Measurements from ENCODE around the gene PTRH1.

The PTRH1 gene

DNA sequence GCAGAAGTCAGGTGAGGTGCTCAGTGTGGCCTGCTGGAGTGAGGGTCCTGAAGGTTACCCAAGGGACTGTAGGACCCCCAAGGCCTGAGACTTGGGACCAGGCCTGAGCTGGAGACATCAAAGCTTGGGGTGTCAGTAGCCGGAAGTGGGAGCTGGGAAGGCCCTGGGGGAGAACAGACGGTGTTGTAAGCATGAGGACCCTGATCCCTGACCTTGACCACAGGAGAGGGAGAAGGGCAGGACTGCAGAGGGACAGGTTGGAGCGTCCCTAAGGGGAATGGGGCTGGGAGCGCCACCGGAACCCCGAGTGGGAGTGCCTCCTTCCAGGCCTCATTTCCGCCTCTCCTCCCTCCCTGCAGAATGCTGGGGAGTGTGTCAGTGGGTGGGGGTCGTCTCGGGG lies 949 bp upstream of the PTRH1 start:
- no peak for DNase-seq

DNA sequence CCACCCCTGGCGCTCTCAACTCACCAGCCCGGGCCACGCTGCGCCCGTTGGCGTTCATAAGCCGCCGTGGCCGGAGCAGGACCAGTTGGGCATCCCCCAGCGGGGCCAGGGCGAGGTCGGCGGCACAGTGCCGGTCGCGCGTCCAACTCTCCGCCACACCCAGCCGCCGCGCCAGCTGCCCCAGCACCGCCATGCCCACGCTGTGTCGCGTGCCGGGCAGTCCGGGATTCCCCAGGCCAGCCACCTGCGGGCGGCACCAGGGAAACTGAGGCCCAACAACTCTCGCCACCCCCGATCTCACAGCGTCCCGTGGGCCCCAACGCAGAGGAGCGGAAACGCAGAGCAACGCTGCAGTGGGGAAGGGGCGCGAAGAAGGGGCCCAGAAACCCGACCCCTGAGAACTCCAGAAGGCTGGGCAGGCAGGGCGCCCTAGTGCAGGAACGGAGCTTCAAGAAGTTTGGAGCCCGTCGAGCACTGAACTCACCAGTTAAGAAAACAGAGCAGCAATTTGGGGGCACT lies 453 bp downstream of the PTRH1 start:
- DNase-seq, result peak; percentile 34

DNA sequence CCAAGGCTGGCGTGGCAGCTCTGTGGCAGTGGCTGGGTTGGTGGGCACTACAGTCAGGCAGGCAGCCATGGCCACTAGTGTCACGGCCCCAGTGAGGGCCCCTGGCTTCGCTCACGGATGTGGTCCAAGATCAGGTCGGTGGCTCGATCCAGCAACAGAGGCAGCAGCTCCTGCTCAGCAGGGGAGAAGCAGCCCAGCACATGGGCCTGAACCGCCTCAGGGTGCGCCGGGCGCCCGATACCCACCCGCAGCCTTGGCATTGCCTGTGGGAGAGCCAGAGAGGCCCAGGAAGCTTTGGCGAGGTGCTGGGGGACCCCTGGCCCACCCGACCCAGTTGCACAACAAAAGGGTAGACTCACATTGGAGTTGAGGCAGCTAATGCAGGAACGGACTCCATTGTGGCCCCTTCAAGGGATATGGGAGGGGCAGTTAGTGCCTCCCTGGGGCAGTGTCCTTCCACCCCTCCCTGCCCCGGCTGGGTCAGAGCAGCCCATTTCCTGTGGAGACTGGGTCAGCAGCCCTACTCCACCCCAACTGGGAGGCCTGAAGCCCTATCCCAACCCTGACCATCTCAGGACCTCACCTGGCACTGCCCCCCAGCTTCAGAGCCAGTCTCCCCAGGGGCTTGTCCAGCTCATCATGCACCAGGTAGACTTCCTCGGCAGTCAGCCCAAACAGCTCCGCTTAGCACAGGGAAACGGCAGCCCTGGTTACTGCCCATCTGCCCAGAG lies 1.3 kb downstream of the PTRH1 start:
- no peak for DNase-seq

DNA sequence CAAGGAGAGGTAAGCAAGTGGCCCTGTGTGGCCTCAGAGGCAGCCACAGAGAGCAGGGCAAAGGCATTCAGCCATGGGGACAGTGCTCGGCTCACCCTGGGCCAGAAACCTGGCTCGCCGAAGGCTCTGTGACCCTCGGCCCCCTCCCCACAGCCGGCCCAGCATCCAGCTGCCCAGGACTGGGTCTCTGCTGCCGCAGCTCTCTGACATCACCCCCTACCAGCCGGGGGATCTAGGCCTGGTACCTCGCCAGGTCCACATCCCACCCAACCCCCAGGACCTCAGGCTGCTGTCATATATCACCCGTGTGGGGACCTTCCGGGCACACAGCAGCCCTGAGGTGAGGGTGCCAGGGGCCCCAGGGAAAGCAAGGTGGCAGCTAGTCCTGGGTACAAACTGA lies 2.6 kb downstream of the PTRH1 start:
- DNase-seq, result no peak

DNA sequence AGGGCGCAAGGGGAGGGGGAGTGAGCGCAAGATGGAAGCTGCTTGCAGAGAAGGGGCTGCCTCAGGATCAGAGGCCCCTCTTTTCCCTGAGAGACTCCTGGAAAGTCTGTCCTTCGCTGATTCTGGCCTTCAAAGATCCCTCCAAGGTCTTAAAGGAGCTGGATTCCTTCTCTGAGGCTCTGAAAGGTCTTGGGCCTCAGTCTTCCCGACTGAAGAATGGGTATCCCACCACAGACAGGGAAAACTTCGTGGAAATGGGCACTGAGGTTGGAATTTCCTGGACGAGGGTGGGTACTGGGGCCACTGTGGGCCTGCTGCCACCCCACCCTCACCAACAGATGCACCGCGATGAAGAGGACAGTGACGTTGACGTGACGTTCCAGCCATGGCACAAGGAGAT lies 3.1 kb downstream of the PTRH1 start:
- no peak for DNase-seq

DNA sequence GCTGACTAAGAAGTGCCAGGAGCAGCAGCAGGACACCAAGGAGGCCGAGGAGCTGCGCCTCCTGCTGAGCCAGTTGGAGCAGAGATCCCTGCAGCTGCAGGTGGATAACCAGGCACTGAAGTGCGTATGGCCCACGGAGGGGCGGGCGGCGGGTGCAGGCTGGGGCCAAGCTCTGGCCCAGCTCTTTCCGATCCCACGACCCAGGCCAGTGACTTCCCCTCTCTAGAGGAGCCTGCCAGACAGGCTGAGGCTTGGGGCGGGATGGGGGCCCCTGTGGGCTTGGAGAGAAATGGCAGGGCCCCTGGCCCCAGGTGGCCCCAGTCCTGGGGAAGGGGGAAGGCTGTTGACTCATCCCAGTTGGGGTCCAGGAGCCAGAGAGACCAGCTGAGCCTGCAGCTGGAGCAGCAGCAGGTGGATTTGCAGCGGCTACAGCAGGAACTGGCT lies 3.6 kb downstream of the PTRH1 start:
- no peak for DNase-seq

DNA sequence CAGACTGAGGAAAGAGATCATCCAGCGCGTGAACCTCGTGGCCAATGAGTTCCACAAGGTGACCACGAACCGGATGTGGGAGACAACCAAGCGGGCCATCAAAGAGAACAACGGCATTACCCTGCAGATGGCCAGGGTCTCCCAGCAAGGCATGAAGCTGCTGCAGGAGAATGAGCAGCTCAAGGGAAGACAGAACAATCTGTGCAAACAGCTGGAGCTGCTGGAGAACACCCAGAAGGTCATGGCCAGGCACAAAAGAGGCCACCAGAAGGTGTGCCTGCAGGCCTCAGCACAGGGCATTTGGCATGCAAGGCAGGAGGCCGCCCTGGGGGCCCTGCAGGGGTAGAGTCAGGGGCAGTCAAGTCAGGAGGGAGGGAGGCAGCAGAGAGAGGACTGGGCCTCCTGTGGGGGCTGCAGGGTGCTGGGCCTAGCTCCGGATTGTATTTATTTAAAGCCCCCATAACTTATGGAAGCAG lies 4.2 kb downstream of the PTRH1 start:
- no peak for DNase-seq

DNA sequence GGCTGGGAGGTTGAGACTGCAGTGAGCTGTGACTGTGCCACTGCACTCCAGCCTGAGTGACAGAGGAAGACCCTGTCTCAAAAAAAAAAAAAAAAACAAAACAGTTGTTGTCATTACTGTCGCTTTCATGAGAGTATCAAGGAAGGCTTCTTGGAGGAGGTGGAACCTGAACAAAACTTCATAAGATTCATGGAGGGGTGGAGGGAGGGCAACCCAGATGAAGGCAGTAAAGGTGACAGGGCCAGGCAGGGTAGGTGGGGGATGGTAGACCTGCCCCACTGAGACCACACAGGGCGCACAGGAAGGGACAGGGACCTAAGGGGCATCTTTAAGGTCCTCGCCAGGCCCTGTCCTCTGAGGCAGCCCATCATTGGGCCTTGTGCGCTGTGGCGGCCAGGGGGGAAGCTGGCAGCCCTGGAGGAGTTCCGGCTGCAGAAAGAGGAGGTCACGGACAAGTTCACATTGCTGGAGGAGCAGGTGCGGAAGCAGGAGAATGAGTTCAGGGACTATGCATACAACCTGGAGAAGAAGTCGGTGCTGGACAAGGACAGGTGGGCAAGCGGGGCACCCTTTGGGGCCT lies 5.2 kb downstream of the PTRH1 start:
- no peak for DNase-seq

DNA sequence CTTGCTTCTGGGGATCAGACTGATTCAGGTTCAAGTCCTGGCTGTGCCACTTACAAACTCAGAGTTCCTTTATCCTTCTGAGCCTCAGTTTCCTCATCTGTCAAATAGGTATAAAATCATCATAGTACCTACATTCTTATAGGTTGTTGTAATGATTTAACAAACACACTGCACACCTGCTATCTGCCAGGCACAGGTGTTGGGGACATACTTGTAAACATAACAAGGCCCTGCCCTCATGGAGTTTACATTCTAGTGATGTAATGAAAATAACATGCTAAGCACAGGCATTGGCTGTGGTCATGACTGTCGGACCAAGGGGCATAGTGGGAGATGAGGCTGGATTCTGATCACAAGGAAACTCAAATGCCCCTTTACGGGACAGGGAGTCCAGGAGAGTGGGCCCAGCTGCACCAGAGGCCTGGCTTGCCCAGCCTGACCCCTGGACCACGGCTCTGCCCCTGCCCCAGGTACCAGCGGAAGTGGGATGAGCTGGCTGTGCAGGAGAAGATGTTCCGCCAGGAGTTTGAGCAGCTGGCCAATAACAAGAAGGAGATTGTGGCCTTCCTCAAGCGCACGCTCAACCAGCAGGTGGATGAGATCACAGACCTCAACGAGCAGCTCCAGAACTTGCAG lies 6.4 kb downstream of the PTRH1 start:
- no peak for DNase-seq

DNA sequence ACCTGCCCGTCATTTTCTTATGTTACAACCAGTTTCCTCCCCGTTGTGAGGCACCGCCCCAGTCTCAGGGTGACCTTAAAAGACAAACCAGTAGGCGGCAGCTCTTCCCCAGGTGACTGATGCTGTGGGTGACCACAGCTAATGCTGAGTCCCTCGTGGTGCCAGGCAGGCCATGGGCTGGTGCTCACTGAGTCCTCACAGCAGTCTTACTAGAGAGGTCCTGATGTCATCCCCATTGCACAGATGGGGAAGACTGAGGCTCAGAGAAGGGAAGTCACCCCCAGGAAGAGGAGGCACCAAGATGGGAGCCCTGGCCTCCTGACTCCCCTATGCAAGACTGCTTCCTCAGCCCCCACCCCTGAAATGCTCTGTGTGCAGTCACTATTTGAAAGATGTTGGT lies 7.7 kb downstream of the PTRH1 start:
- peak; percentile 35 for DNase-seq

DNA sequence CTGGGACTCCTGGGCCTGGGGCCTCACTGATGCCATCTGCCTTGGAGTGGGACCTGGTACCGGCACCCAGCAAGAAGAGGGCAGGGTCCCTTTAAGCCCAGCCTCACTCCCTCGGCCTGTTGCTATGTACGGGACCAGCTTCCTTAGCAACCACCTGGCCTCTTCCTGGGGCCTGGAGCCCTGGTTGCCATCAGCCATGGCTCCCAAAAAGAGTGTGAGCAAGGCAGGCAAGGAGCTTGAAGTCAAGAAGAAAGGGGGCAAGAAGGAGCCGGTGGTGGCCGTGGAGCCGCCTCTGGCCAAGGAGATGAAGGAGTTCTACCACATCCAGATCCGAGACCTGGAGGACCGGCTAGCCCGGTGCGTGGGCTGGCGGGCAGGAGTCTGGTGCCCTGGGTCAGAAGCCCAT lies 8.6 kb downstream of the PTRH1 start, which contains the start of gene CFAP157:
TSS of gene CFAP157 (plus strand) at position 153 of the 406 bp plus-strand sequence. CDS start at position 197, 44 bp downstream.
- no peak for DNase-seq

DNA sequence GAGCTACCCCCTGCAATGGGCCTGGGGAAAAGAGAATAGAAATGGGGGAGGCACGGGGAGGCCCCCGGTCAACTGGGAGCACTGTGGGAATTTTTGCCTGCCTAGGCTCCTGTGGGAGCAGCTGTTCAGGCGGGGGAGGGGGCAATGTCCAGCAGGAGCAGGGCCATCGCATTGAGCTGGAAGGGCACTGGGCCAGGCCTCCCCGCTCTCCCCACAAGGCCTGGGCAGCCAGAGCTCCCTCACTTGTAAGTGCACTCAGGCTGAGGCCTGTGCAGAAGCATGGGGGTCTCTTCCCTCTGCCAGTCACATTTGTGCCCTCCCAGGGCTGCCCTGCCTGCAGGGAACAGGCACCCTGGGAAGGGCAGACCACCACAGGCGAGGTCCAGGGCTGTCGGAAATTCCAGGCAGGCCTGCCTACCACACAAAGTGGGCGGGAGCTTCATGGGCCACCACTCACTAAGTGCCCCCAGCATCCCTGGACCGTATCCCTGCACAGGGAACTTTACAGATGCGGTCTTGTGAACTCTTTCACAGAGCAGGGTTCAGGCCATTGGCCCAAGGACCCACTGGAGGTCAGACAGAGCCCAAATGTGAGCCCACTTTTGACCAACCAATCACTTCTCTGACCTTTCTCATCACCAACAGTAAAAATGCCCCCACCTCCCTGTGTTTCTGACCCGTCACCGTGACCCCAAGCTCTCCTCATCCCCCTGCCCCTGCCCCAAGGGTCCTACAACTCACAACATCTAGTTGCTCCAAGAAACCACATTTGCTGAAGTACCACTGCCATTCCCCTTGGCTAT lies 9.7 kb downstream of the PTRH1 start:
- DNase-seq, result no peak

DNA sequence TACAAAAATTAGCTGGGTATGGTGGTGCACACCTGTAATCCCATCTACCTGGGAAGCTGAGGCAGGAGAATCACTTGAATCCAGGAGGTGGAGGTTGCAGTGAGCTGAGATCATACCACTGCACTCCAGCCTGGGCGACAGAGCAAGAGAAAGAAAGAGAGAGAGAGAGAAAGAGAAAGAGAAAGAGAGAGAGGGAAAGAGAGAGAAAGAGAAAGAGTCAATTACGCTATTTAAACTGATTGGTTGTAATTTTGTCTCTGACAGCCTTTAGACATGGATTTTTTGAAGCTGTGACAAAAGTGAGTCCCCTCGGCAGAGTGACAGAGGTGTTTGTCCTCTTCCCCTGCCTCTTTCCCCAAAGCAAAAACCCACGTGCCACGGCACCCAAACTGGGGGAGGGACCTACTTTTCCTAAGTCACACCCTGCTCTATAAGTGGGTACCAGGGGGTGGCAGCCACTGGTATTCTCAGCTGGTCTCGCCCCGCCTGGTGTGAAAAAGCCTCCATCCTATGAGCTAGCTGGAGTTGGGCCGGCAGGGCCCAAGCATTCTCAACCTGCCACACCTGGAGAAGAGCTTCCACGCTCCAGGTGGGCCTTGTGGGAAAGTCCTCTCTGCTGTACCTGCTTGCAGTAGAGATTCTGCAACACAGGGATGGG lies 12.0 kb downstream of the PTRH1 start:
- DNase-seq, result no peak

DNA sequence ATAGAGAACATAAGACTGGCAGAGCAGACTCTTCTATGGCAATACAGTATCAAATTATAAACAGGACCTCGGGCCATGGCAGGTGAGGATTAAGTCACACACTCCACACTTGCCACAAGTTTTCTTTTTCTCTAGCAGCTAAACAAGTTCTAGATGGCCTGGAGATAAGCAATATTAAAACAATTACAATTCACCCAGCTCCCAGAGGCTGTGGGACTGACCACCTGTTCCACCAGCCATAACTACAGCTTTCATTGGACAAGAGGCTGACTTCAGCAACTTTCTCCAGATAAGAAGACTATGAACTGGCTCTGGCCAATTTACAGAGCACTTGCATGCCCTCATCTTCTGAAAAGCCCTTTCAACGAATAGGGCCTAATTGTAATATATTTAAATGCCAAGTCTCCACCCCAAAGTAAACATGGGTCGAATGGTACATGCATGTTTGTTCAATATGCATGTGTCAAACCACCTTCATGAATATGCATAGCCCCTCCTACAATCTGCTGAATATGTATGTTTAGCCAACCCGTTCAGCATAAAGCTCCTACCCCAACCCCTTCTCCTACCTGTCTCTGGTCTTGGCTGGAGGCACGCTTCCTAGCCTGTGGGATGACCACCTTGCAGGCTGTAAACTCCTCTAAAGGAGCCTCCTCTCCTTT lies 14.7 kb downstream of the PTRH1 start:
- no peak for DNase-seq

DNA sequence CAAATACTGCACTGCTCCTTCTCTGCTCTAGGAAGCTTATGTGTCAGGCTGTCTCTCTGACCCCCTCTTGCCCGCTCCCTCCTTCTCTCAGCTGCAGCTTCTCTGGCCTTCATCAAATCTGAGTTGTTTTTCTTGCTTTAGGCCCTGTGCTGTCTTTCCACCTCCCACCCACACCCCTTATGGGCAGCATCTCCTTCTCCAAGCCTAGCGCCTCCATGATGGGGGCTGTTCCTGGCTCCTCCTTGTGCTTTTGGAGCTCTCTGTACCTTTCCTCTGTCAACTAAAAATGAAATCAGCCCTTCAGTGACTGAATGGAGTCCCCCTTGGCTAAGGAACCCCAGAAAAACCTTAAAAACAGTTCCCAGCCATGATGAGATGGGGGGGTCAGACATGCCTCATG lies 15.3 kb downstream of the PTRH1 start:
- no peak for DNase-seq

DNA sequence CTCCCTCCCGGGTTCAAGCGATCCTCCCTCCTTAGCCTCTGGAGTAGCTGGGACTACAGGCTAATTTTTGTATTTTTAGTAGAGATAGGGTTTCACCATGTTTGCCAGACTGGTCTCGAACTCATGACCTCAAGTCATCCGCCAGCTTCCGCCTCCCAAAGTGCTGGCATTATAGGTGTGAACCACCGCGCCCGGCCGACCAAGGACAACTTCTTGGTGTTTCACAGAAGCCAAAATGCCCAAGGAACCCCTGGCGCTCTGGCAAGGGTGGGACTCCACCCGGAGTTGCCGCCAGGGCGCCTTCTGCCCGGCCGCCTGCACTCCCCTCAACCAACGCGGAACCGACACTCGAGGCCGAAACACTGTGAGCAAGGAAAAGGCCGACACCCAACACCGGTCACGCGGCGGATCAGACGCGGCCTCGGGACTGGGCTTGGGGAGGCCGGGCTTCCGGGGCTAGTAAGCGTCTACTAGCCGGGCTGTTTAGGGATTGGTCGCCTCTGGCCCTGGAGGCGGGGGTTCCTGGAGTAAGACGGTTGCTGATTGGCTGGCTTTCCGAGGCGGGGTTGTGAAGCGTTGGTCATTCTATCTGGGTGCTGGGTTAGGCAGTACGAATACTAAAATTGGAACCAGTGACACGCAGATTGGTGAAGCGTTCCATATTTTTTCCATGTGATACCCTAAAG lies 16.3 kb downstream of the PTRH1 start:
- peak; percentile 92 for DNase-seq

DNA sequence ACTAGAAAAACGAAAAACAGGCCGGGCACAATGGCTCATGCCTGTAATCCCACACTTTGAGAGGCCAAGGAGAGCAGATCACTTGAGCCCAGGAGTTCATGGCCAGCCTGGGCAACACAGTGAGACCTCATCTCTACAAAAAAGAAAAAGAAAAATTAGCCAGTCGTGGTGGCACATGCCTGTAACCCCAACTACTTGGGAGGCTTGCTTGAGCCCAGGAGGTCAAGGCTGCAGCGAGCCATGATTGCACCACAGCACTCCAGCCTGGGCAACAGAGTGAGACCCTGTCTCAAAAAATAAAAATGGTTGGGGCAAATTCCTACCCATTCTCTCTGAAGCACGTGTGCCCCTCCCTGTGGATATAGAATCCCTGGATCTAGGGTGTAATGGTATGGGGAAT lies 17.1 kb downstream of the PTRH1 start:
- no peak for DNase-seq

DNA sequence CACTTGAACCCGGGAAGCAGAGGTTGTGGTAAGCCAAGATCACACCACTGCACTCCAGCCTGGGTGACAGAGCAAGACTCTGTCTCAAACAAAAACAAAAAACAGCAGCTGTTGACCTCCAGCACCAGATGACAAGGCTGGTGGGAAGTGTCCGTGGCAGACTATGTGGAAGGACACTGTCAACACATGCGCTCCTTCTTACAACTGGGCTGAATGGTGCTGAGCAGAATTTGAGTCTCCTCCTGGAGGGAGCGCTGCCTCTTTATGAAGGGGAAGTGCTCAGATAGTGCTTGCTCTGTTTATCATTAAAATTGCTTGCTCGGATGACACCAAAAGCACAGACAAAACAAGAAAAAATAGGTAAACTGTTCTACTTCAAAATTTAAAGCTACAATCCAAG lies 17.9 kb downstream of the PTRH1 start:
- no peak for DNase-seq

DNA sequence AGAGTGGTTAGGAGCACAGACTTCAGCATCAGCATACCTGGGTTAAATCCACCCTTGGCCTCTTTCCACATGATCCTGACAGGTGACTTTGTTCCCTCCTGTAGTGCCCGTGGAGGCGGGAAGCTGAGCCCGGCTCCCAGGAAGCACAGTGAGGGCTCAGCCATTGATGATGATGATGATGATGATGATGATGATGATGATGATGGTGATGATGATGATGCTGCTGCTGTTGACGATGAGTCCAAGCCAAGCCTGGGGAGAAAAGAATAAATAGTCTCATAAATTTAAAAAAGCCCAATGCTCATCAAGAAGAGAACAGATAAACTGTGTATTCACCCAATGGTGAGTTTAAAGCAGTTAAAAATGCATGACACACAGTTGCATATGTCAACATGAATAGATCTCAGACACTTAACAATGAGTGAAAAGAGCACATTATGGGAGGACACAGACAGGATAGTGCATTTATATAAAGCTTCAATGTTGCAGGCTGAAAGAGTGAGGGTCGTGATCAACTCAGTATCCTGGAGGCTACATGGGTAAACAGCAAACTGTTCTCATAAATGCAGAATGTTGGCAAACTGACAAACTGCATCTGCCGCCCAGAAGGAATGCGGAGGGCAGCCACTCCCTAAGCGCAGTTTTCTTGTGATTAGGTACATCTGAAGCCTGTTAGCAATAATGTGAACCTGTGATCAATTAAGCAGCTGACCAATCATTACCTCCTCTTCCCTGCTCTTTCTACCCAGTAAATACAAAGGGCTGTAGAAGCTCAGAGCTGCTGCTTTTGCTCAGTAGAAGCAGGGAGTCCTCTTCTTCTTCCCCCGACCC lies 20.4 kb downstream of the PTRH1 start:
- no peak for DNase-seq

DNA sequence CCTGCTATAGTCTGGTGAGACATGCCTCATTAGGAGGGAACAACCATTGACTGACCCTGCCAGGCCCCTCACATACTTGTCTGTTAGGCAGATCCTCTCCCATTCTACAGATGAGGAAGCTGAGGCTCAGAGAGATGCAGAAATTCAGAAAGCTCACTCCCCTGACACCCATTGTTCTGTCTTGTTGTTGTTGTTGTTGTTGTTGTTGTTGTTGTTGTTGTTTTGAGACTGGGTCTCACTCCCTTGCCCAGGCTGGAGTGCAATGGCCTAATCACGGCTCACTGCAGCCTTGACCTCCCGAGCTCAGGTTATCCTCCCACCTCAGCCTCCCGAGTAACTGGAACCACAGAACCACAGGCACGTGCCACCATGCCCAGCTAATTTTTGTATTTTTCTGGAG lies 21.8 kb downstream of the PTRH1 start:
- DNase-seq, result no peak
